GM21717 (cell line): ENCODE results near the gene TRAF1.
A peak's percentile ranks its signal among the peaks of the same experiment; 100 is the strongest.

Experiments used
- ATAC-seq: cut with Tn5 transposase; IDR thresholded peaks from one replicate; pipeline ENCODE4 v1.9.1; 2021; ENCODE audit warnings: mild to moderate bottlenecking, moderate library complexity; ENCODE audit not compliant: unreplicated experiment

TRAF1 gene

GRCh38 chr9:120891245-120891883, 35.2 kb downstream of the TRAF1 start:
- ATAC-seq, result no peak

GRCh38 chr9:120890320-120891244, 36.0 kb downstream of the TRAF1 start:
- ATAC-seq, result no peak

- ATAC-seq, result no peak
Measured at GRCh38 chr9:120889606-120890271, 36.9 kb downstream of the TRAF1 start.

GRCh38 chr9:120888626-120889025, 38.0 kb downstream of the TRAF1 start:
- ATAC-seq, result no peak

- ATAC-seq, result no peak
Measured at GRCh38 chr9:120886490-120886967, 40.1 kb downstream of the TRAF1 start.

- no peak for ATAC-seq
Measured at GRCh38 chr9:120885958-120886357, 40.6 kb downstream of the TRAF1 start.

GRCh38 chr9:120885457-120885856, 41.1 kb downstream of the TRAF1 start:
- no peak for ATAC-seq

- no peak for ATAC-seq
Measured at GRCh38 chr9:120883608-120883996, 43.0 kb downstream of the TRAF1 start.

- no peak for ATAC-seq
Measured at GRCh38 chr9:120882935-120883607, 43.5 kb downstream of the TRAF1 start.

- no peak for ATAC-seq
Measured at GRCh38 chr9:120879446-120879845, 47.1 kb downstream of the TRAF1 start.

- ATAC-seq, result no peak
Measured at GRCh38 chr9:120878188-120879130, 48.1 kb downstream of the TRAF1 start.

- peak; percentile 41 for ATAC-seq
Measured at GRCh38 chr9:120877276-120878034, 49.1 kb downstream of the TRAF1 start.

- peak; percentile 16 for ATAC-seq
Measured at GRCh38 chr9:120876842-120877240, 49.8 kb downstream of the TRAF1 start, which contains the start of gene PHF19. Gene PHF19, minus strand, starts transcription at chr9:120877188. Its CDS starts 2,447 bp downstream, at chr9:120874741.

- ATAC-seq, result peak; percentile 52
Measured at GRCh38 chr9:120875954-120876841, 50.4 kb downstream of the TRAF1 start.

- no peak for ATAC-seq
Measured at GRCh38 chr9:120875643-120875953, 51.0 kb downstream of the TRAF1 start.

- no peak for ATAC-seq
Measured at GRCh38 chr9:120875195-120875565, 51.4 kb downstream of the TRAF1 start.

GRCh38 chr9:120874226-120875194, 52.1 kb downstream of the TRAF1 start:
- ATAC-seq, result no peak
